Endothelial cell of umbilical vein (primary cell): ENCODE data around the gene ANAPC2. TPM values are rescaled to one million over a fixed set of nuclear protein-coding genes. Genes with fewer than 3 reads are reported as not detected.

Experiments
- BruUV-seq: library from RNA; stranded (reverse); fragments of 400-500 nt; replicated peaks from 2 replicates; lab custom pipeline; 2021; lab: Mats Ljungman, UMichigan
- CTCF ChIA-PET: fragments of 300-600, 350-600 bp; sonication (Branson Sonifier 250); formaldehyde crosslinking; loops from one replicate; lab custom pipeline; 2021; ENCODE audit warnings: antibody characterized with exemption, inconsistent platforms; lab: Charles Lee
- POLR2A ChIA-PET: fragments of 300-600, 350-600 bp; sonication (Branson Sonifier 250); formaldehyde crosslinking; loops from one replicate; lab custom pipeline; 2021; ENCODE audit warnings: antibody characterized with exemption, inconsistent platforms; lab: Charles Lee
- DNase-seq: peaks from one replicate; pipeline ENCODE4 v3.0.0-alpha.2; 2011; ENCODE audit warnings: low read depth, low spot score
- FAIRE-seq: peaks from 2 replicates; lab custom pipeline; 2011; peaks lifted over from hg19 to GRCh38; lab: Jason Lieb, UNC
- H2AFZ ChIP-seq: 2 replicates; pipeline ENCODE4 v1.6.0; 2012; ENCODE audit warnings: low read depth, low read length, control low read depth, inconsistent platforms
- H3K27ac ChIP-seq: 2 replicates; pipeline ENCODE4 v1.5.1; 2011; ENCODE audit warnings: low read depth, mild to moderate bottlenecking, control low read depth, low read length, moderate library complexity; ENCODE audit not compliant: insufficient read depth
- H3K27me3 ChIP-seq, 2 experiments: 2 replicates each; pipeline versions ENCODE4 v1.6.0 to v1.6.1; 2011; ENCODE audit warnings: low read length in 2 of 2, mixed read lengths in 1 of 2; ENCODE audit not compliant: control insufficient read depth in 2 of 2, insufficient read depth in 2 of 2
- H3K36me3 ChIP-seq, 2 experiments: 2 replicates in 1 of 2; 3 replicates in 1 of 2; pipeline ENCODE4 v1.5.1; 2011; ENCODE audit warnings: low read length in 2 of 2, mild to moderate bottlenecking in 1 of 2, moderate library complexity in 1 of 2; ENCODE audit not compliant: control insufficient read depth in 2 of 2, insufficient read depth in 2 of 2; ENCODE audit errors: extremely low read depth in 1 of 2
- H3K4me1 ChIP-seq: 3 replicates; pipeline ENCODE4 v1.5.1; 2011; ENCODE audit warnings: mild to moderate bottlenecking, low read length; ENCODE audit not compliant: control insufficient read depth, insufficient read depth; ENCODE audit errors: extremely low read depth
- H3K4me2 ChIP-seq: 2 replicates; pipeline ENCODE4 v1.6.1; 2011; ENCODE audit warnings: low read length, control low read depth, mixed read lengths; ENCODE audit not compliant: insufficient read depth
- H3K4me3 ChIP-seq, 3 experiments: fragments of 200-600 bp in 1 of 3; sonication (generic), shearing (Covaris generic) in 1 of 3; replicated peaks in 1 of 3; 2 replicates each; pipeline ENCODE4 v1.5.1; 2011 to 2016; ENCODE audit warnings: control low read depth in 3 of 3, low read length in 3 of 3, mild to moderate bottlenecking in 2 of 3, inconsistent platforms in 1 of 3, low read depth in 1 of 3, moderate library complexity in 1 of 3; ENCODE audit not compliant: insufficient read depth in 1 of 3
- H3K79me2 ChIP-seq: 2 replicates; pipeline ENCODE4 v1.6.0; 2012; ENCODE audit warnings: low read length, inconsistent platforms; ENCODE audit not compliant: control insufficient read depth, insufficient read depth
- H3K9ac ChIP-seq: replicated peaks from 2 replicates; pipeline ENCODE3; 2011; ENCODE audit warnings: low read length, control low read depth; ENCODE audit not compliant: insufficient read depth; ENCODE audit errors: extremely low read depth
- H3K9me1 ChIP-seq: replicated peaks from 3 replicates; pipeline ENCODE4 v1.6.0; 2011; ENCODE audit warnings: mild to moderate bottlenecking, low read length; ENCODE audit not compliant: control insufficient read depth, insufficient read depth; ENCODE audit errors: extremely low read depth
- H3K9me3 ChIP-seq: replicated peaks from 2 replicates; pipeline ENCODE4 v1.5.1; 2012; ENCODE audit warnings: low read length, inconsistent platforms; ENCODE audit not compliant: control insufficient read depth, insufficient read depth
- H4K20me1 ChIP-seq: replicated peaks from 2 replicates; pipeline ENCODE3; 2011; ENCODE audit warnings: mild to moderate bottlenecking, low read length; ENCODE audit not compliant: control insufficient read depth, insufficient read depth; ENCODE audit errors: extremely low read depth
- CTCF ChIP-seq, 2 donors: IDR thresholded peaks; 1 replicate in 1 of 2; 2 replicates in 1 of 2; pipeline ENCODE4 v1.5.1; 2011; ENCODE audit warnings: low read length in 2 of 2, mild to moderate bottlenecking in 2 of 2, moderate library complexity in 2 of 2, control low read depth in 1 of 2, inconsistent platforms in 1 of 2, low read depth in 1 of 2; ENCODE audit not compliant: insufficient read depth in 1 of 2; ENCODE audit errors: extremely low read depth in 1 of 2
- EZH2 ChIP-seq: IDR thresholded peaks from 2 replicates; pipeline ENCODE4 v1.6.1; 2012; ENCODE audit warnings: borderline replicate concordance, low read depth, mild to moderate bottlenecking, moderate library complexity, low read length, inconsistent platforms; ENCODE audit not compliant: severe bottlenecking
- FOS ChIP-seq: IDR thresholded peaks from 2 replicates; pipeline ENCODE4 v1.6.1; 2011; ENCODE audit warnings: mild to moderate bottlenecking, low read length, moderate library complexity, borderline replicate concordance; ENCODE audit not compliant: insufficient read depth
- GATA2 ChIP-seq: IDR thresholded peaks from 2 replicates; pipeline ENCODE4 v1.7.0; 2011; ENCODE audit warnings: low read depth, mild to moderate bottlenecking, moderate library complexity, mixed read lengths, low read length; ENCODE audit not compliant: insufficient read length, insufficient read depth
- MYC ChIP-seq: IDR thresholded peaks from one replicate; pipeline ENCODE4 v1.6.1; 2011; ENCODE audit warnings: mild to moderate bottlenecking, low read depth, low read length
- POLR2A ChIP-seq: IDR thresholded peaks from 2 replicates; pipeline ENCODE4 v1.6.1; 2012; ENCODE audit warnings: low read depth, mild to moderate bottlenecking, control low read depth, low read length
- POLR2AphosphoS5 ChIP-seq: IDR thresholded peaks from 2 replicates; pipeline ENCODE4 v1.6.1; 2012; ENCODE audit warnings: low read depth, mild to moderate bottlenecking, control low read depth, low read length, moderate library complexity; ENCODE audit not compliant: insufficient read depth
- dilution Hi-C: fragments of 300-500 bp; cut with MboI; formaldehyde crosslinking; loops from one replicate; pipeline ENCODE4 v1.15.0; 2019; ENCODE audit warnings: low sequenced_read_pairs; ENCODE audit not compliant: extremely low pct_ligation_motif_present
- intact Hi-C: fragments of 100-400 bp; cut with micrococcal nuclease; formaldehyde crosslinking; loops from one replicate; pipeline ENCODE4 v1.10.0; 2022
- polyA plus RNA-seq, 4 experiments: library from polyadenylated mRNA; depleted of rRNA in 3 of 4; stranded (reverse) in 3 of 4; unstranded in 1 of 4; fragments of >200 nt; gene quantifications; 2 replicates each; pipeline versions ENCODE4 v1.2.1 to v1.2.3, GENCODE V29; 2011 to 2012; ENCODE audit warnings: missing spikeins in 1 of 4
- total RNA-seq: library from RNA; stranded (reverse); gene quantifications from 2 replicates; pipeline ENCODE4 v1.2.3, GENCODE V29; 2021
- TF ChIP-seq, protein P1 (sequence below): IDR thresholded peaks from 2 replicates; pipeline ENCODE4 v1.6.1; 2011; ENCODE audit not compliant: insufficient read depth, insufficient read length

The ANAPC2 gene
- total and polyA plus RNA-seq, 2 donors (not counting 3 experiments of a cell fraction or from before 2014, with no cell fraction given) = 44.8 to 69.2 TPM

- H2AFZ ChIP-seq = no peak overlapping the region
- no peaks in the 10 kb centered on the region for H3K27me3 ChIP-seq
- H3K9me1 ChIP-seq = no peaks in the 10 kb centered on the region
- H3K27ac ChIP-seq = no peak overlapping the region
- ChIA-PET POLR2A (interaction anchor here (0.5 kb wide), 1 partner anchor 75 kb away, joined by 5 read pairs; no protein-coding TSS in a partner anchor), CTCF (no interaction called here)
- H3K9ac ChIP-seq = no peak overlapping the region
- dilution Hi-C loops (no loop called here), intact Hi-C loops (no loop called here)
- FAIRE-seq (no peak), DNase-seq (no peak)
- TF ChIP-seq FOS (no peak), MYC (no peak), CTCF (IDR thresholded peaks at IDR 0.05; ENCODE audit: extremely low read depth in 1 of 2, insufficient read depth in 1 of 2, low read depth in 1 of 2, low read length in 2 of 2) (no peak), EZH2 (no peak), POLR2A (no peak), GATA2 (no peak), POLR2AphosphoS5 (no peak)
- TF ChIP-seq, protein P1, sequence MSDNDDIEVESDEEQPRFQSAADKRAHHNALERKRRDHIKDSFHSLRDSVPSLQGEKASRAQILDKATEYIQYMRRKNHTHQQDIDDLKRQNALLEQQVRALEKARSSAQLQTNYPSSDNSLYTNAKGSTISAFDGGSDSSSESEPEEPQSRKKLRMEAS = no peak
- no TSS peak for BruUV-seq
- no peaks in the 10 kb centered on the region for H4K20me1 ChIP-seq
- H3K4me3 ChIP-seq = no peak overlapping the region
- no peaks in the 10 kb centered on the region for H3K9me3 ChIP-seq
- peaks cover 18% of the 10 kb centered on the region for H3K4me1 ChIP-seq
- no peak overlapping the region for H3K4me2 ChIP-seq
- H3K36me3 ChIP-seq = peaks cover 0 to 2% of the 10 kb centered on the region in 2 experiments
- no peaks in the 10 kb centered on the region for H3K79me2 ChIP-seq
Measured at GRCh38 chr9:137221095-137221505, 32.7 kb upstream of the ANAPC2 start.
